Measurements from ENCODE around the gene CAMP. TPM values are rescaled to one million over a fixed set of nuclear protein-coding genes. Genes with fewer than 3 reads are reported as not detected.
A peak's percentile ranks its signal among the peaks of the same experiment; 100 is the strongest.

The CAMP gene
- total RNA-seq, 1 donor from 2014 or later, result not detected

DNA sequence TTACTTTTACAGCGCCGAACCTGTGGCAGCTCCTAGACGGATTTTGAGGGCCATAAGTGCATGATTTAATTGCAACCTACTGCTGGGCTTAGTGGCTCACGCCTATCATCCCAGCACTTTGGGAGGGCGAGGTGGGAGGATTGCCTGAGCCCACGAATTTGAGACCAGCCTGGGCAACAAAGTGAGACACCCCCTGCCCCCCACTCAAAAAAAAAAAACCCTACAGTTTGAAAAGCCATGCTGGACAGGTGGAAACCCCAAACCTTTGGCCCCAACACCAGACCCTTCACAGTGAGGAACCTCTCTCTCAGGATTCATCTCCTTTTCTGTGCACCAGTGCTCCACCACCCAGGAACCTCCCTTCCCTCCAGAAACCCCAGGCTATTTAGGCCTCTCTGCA is 34.0 kb upstream of the CAMP start:
- no peaks in the 10 kb centered on the region for H3K9me3 ChIP-seq (replicated peaks)
- no peak for DNase-seq
- no peak for TF ChIP-seq CTCF (IDR thresholded peaks at IDR 0.05; ENCODE audit: borderline replicate concordance)
- H3K4me1 ChIP-seq, result peaks cover 20% of the 10 kb centered on the region
- no peaks in the 10 kb centered on the region for H3K27me3 ChIP-seq (ENCODE audit: low read depth)
- no peak overlapping the region for H3K27ac ChIP-seq (replicated peaks)
- intact Hi-C loops (cut with micrococcal nuclease), result no loop called here
- H3K4me3 ChIP-seq, result no peak overlapping the region
- no peaks in the 10 kb centered on the region for H3K36me3 ChIP-seq

DNA sequence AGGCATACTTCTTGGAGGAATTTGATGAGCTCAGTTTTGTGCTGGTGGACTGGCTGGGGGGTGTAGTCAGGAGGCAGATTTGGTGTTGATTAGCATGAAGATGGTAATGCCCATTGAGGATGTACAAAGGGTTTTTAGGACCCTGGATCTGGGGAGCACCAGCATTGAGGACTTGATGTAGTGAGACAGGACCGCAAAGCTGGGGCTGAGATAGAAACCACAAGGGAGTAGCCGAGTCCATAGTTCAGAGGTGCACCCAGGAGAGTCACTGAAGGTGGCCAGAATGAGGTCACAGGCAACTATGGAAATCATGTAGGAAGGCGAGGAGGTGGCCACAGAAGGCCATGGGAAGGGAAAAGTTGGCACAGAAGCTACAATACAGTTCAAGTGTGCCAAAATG is 32.4 kb upstream of the CAMP start:
- no peak overlapping the region for H3K4me3 ChIP-seq
- DNase-seq, result no peak
- no peaks in the 10 kb centered on the region for H3K36me3 ChIP-seq
- no peaks in the 10 kb centered on the region for H3K27me3 ChIP-seq (ENCODE audit: low read depth)
- H3K27ac ChIP-seq (replicated peaks), result no peak overlapping the region
- intact Hi-C loops (cut with micrococcal nuclease), result no loop called here
- peaks cover 20% of the 10 kb centered on the region for H3K4me1 ChIP-seq
- H3K9me3 ChIP-seq (replicated peaks), result no peaks in the 10 kb centered on the region
- no peak for TF ChIP-seq CTCF (IDR thresholded peaks at IDR 0.05; ENCODE audit: borderline replicate concordance)

GRCh38 chr3:48194446-48195071 is 28.7 kb upstream of the CAMP start:
- TF ChIP-seq CTCF (IDR thresholded peaks at IDR 0.05; ENCODE audit: borderline replicate concordance), result peak; percentile 77
- intact Hi-C loops (cut with micrococcal nuclease), result no loop called here
- no peaks in the 10 kb centered on the region for H3K4me1 ChIP-seq
- no peak overlapping the region for H3K4me3 ChIP-seq
- no peak overlapping the region for H3K27ac ChIP-seq (replicated peaks)
- DNase-seq, result peak; percentile 46
- no peaks in the 10 kb centered on the region for H3K36me3 ChIP-seq
- H3K27me3 ChIP-seq (ENCODE audit: low read depth), result no peaks in the 10 kb centered on the region
- no peaks in the 10 kb centered on the region for H3K9me3 ChIP-seq (replicated peaks)

- Histone ChIP-seq H3K36me3 (no peaks in the 10 kb centered on the region), H3K27ac (replicated peaks) (no peak overlapping the region), H3K4me3 (no peak overlapping the region), H3K4me1 (no peaks in the 10 kb centered on the region), H3K27me3 (ENCODE audit: low read depth) (no peaks in the 10 kb centered on the region), H3K9me3 (replicated peaks) (no peaks in the 10 kb centered on the region)
- no peak for DNase-seq
- no peak for TF ChIP-seq CTCF (IDR thresholded peaks at IDR 0.05; ENCODE audit: borderline replicate concordance)
- intact Hi-C loops (cut with micrococcal nuclease), result no loop called here
These were observed 26.7 kb upstream of the CAMP start for GRCh38 chr3:48196611-48197010.

DNA sequence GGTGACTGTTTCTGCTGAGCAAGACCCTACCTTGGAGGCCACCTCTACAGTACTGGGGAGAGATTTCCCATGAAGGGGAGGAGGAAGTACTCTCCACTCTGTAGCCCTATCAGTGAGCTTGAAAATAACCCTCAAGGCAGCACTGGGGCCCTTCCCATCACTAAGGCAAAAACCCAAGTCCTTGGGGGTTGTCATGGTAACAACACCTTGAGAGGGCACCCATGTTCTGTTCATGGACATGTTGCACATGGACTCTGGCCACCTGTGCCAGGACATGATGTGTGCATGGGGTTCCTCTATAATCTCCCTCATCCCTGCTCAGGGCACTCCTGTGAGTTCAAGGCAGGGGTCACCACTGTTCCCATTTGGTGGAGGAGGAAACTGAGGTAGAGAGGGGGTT is 24.2 kb upstream of the CAMP start:
- Histone ChIP-seq H3K9me3 (replicated peaks) (no peaks in the 10 kb centered on the region), H3K27me3 (ENCODE audit: low read depth) (no peaks in the 10 kb centered on the region), H3K4me3 (no peak overlapping the region), H3K36me3 (no peaks in the 10 kb centered on the region), H3K27ac (replicated peaks) (no peak overlapping the region), H3K4me1 (no peaks in the 10 kb centered on the region)
- intact Hi-C loops (cut with micrococcal nuclease), result no loop called here
- no peak for DNase-seq
- no peak for TF ChIP-seq CTCF (IDR thresholded peaks at IDR 0.05; ENCODE audit: borderline replicate concordance)
